SK-N-SH treated with all-trans-retinoic acid at 6 μM for 48 hours (cell line): ENCODE results near the gene KCNQ5.

Experiments used
- CREB5 ChIP-seq: fragments of 250-450 bp; sonication (Bioruptor Pico); IDR thresholded peaks from 2 replicates; pipeline ENCODE4 v1.5.1; 2020; ENCODE audit warnings: low read depth, mild to moderate bottlenecking, moderate library complexity
- CSDC2 ChIP-seq: fragments of 250-450 bp; sonication (Bioruptor Pico); IDR thresholded peaks from 2 replicates; pipeline ENCODE4 v1.5.0; 2020; ENCODE audit warnings: mild to moderate bottlenecking, moderate library complexity
- POU6F1 ChIP-seq: fragments of 250-450 bp; sonication (Bioruptor Pico); IDR thresholded peaks from 2 replicates; pipeline ENCODE4 v1.8.0; 2021; ENCODE audit warnings: low read depth, mild to moderate bottlenecking, moderate library complexity, borderline replicate concordance
- RARB ChIP-seq: fragments of 250-450 bp; sonication (Bioruptor Pico); IDR thresholded peaks from 2 replicates; pipeline ENCODE4 v1.8.0; 2021; ENCODE audit warnings: mild to moderate bottlenecking, moderate library complexity
- TF ChIP-seq, protein P1 (sequence below): fragments of 250-450 bp; sonication (Bioruptor Pico); IDR thresholded peaks from 2 replicates; pipeline ENCODE4 v1.8.0; 2020; ENCODE audit warnings: mild to moderate bottlenecking, moderate library complexity, borderline replicate concordance

GRCh38 chr6:72946774-72947173 is 324.9 kb downstream of the KCNQ5 start:
- TF ChIP-seq CSDC2 (CRISPR knock-in tag) (no peak), POU6F1 (CRISPR knock-in tag) (no peak), CREB5 (CRISPR knock-in tag) (no peak), RARB (CRISPR knock-in tag) (no peak)
- TF ChIP-seq, protein P1, sequence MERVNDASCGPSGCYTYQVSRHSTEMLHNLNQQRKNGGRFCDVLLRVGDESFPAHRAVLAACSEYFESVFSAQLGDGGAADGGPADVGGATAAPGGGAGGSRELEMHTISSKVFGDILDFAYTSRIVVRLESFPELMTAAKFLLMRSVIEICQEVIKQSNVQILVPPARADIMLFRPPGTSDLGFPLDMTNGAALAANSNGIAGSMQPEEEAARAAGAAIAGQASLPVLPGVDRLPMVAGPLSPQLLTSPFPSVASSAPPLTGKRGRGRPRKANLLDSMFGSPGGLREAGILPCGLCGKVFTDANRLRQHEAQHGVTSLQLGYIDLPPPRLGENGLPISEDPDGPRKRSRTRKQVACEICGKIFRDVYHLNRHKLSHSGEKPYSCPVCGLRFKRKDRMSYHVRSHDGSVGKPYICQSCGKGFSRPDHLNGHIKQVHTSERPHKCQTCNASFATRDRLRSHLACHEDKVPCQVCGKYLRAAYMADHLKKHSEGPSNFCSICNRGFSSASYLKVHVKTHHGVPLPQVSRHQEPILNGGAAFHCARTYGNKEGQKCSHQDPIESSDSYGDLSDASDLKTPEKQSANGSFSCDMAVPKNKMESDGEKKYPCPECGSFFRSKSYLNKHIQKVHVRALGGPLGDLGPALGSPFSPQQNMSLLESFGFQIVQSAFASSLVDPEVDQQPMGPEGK (CRISPR knock-in tag), result no peak
